Liver (tissue), 9 donors: ENCODE results near the gene PNPLA3. TPM values are rescaled to one million over a fixed set of nuclear protein-coding genes. Genes with fewer than 3 reads are reported as not detected.

Experiments used
- DNase-seq: peaks from one replicate; pipeline ENCODE4 v3.0.0-alpha.2; 2017; ENCODE audit warnings: low spot score
- H3K27ac ChIP-seq, 2 donors: one replicate each; pipeline ENCODE4 v1.7.0; 2013; ENCODE audit warnings: inconsistent platforms in 2 of 2, low read length in 2 of 2, control low read depth in 1 of 2, low read depth in 1 of 2, mild to moderate bottlenecking in 1 of 2
- H3K27me3 ChIP-seq, 4 donors: one replicate each; pipeline versions ENCODE4 v1.6.1 to v1.7.0; 2013; ENCODE audit warnings: low read length in 3 of 4, inconsistent platforms in 1 of 4, mild to moderate bottlenecking in 1 of 4, moderate library complexity in 1 of 4; ENCODE audit not compliant: control insufficient read depth in 4 of 4, insufficient read depth in 4 of 4
- H3K36me3 ChIP-seq, 4 donors: one replicate each; pipeline versions ENCODE4 v1.6.1 to v1.7.0; 2013; ENCODE audit warnings: low read length in 3 of 4, mild to moderate bottlenecking in 3 of 4, low read depth in 1 of 4, moderate library complexity in 1 of 4; ENCODE audit not compliant: control insufficient read depth in 4 of 4, insufficient read depth in 3 of 4
- H3K4me1 ChIP-seq, 4 donors: one replicate each; pipeline versions ENCODE4 v1.6.1 to v1.7.0; 2013; ENCODE audit warnings: low read length in 3 of 4, mild to moderate bottlenecking in 3 of 4, moderate library complexity in 1 of 4; ENCODE audit not compliant: control insufficient read depth in 4 of 4, insufficient read depth in 4 of 4
- H3K4me3 ChIP-seq, 3 donors: one replicate each; pipeline versions ENCODE4 v1.6.1 to v1.7.0; 2013; ENCODE audit warnings: low read length in 3 of 3, control low read depth in 1 of 3, low read depth in 1 of 3, mild to moderate bottlenecking in 1 of 3
- H3K9ac ChIP-seq, 2 donors: one replicate each; pipeline ENCODE4 v1.7.0; 2013; ENCODE audit warnings: low read length in 2 of 2, mild to moderate bottlenecking in 2 of 2, moderate library complexity in 2 of 2, control low read depth in 1 of 2, low read depth in 1 of 2
- H3K9me3 ChIP-seq, 4 donors: one replicate each; pipeline versions ENCODE4 v1.6.1 to v1.7.0; 2013; ENCODE audit warnings: low read length in 3 of 4; ENCODE audit not compliant: control insufficient read depth in 4 of 4
- CTCF ChIP-seq: fragments of 150-350 bp; IDR thresholded peaks from 2 replicates; pipeline ENCODE4 v1.5.1; 2017; ENCODE audit warnings: improper control_type of control experiment, low read depth, low read length; ENCODE audit not compliant: missing input control
- EGR1 ChIP-seq, 2 donors: IDR thresholded peaks; 2 replicates each; pipeline ENCODE4 v1.6.1; 2016 to 2018; ENCODE audit warnings: antibody characterized with exemption in 2 of 2, low read depth in 2 of 2
- HNF4A ChIP-seq, 2 donors: conservative IDR thresholded peaks; 2 replicates each; pipeline ENCODE4 v1.6.1; 2016; ENCODE audit warnings: antibody characterized with exemption in 2 of 2, mild to moderate bottlenecking in 2 of 2
- MAX ChIP-seq: IDR thresholded peaks from 2 replicates; pipeline ENCODE4 v1.6.1; 2016; ENCODE audit warnings: antibody characterized with exemption
- NR2F2 ChIP-seq: IDR thresholded peaks from 2 replicates; pipeline ENCODE4 v1.6.1; 2016; ENCODE audit warnings: antibody characterized with exemption
- RXRA ChIP-seq, 2 donors: IDR thresholded peaks; 2 replicates each; pipeline ENCODE4 v1.6.1; 2017 to 2018; ENCODE audit warnings: antibody characterized with exemption in 2 of 2, mild to moderate bottlenecking in 1 of 2
- YY1 ChIP-seq: IDR thresholded peaks from 2 replicates; pipeline ENCODE4 v1.6.1; 2016; ENCODE audit warnings: antibody characterized with exemption, mild to moderate bottlenecking
- WGBS: extraction: QIAGEN DNeasy Blood & Tissue Kit; methylation state at CpG from one replicate; pipeline ENCODE4 v1.1.7; 2013; 5-methylcytosine and 5-hydroxymethylcytosine counted together
- polyA plus RNA-seq, 2 donors: library from polyadenylated mRNA; stranded (reverse) in 1 of 2; unstranded in 1 of 2; fragments of 200-250 nt in 1 of 2; fragments of >200 nt in 1 of 2; fragmentation: Nextera tagmentation in 1 of 2; extraction: Ambion mirVana in 1 of 2; gene quantifications; one replicate each; pipeline versions ENCODE4 v1.2.1 to v1.2.3, GENCODE V29; 2013 to 2015
- total RNA-seq, 2 donors: library from RNA; depleted of rRNA; stranded (reverse); fragments of >200 nt; gene quantifications; one replicate each; pipeline ENCODE4 v1.2.3, GENCODE V29; 2014
- TF ChIP-seq, protein P1 (sequence below): IDR thresholded peaks from 2 replicates; pipeline ENCODE4 v1.6.1; 2016; ENCODE audit warnings: antibody characterized with exemption
- TF ChIP-seq, protein P2 (sequence below): IDR thresholded peaks from 2 replicates; pipeline ENCODE4 v1.6.1; 2016; ENCODE audit warnings: antibody characterized with exemption
- TF ChIP-seq, protein P3 (sequence below): IDR thresholded peaks from 2 replicates; pipeline ENCODE4 v1.6.1; 2016; ENCODE audit warnings: antibody characterized with exemption, mild to moderate bottlenecking
- donor health status: healthy.
- donor health status: healthy.
- donor health status: healthy.
- donor health status: healthy.
- donor health status: healthy.

Gene PNPLA3
- total and polyA plus RNA-seq, 4 donors, result 15.9 to 59.1 (median 24.8) TPM

GRCh38 chr22:43891360-43892182 is 32.0 kb upstream of the PNPLA3 start, which contains the start of gene PNPLA5:
Gene PNPLA5 (minus strand): TSS chr22:43892013. CDS start chr22:43891880, 133 bp downstream.
- Histone ChIP-seq H3K9ac (no peak within 1 kb of the TSS), H3K4me1 (peaks cover 0 to 10% (median 4%) of the 10 kb centered on the region in 4 donors), H3K27me3 (peaks cover 0 to 6% (median 1%) of the 10 kb centered on the region in 4 donors), H3K36me3 (no peaks in the 10 kb centered on the region), H3K9me3 (no peaks in the 10 kb centered on the region), H3K4me3 (peak within 1 kb of the TSS in 1 of 3 donors; percentile 28), H3K27ac (no peak within 1 kb of the TSS)
- DNase-seq, result no peak
- 5% methylated on average over 72 of the region's 72 CpGs for WGBS
- TF ChIP-seq, protein P1, sequence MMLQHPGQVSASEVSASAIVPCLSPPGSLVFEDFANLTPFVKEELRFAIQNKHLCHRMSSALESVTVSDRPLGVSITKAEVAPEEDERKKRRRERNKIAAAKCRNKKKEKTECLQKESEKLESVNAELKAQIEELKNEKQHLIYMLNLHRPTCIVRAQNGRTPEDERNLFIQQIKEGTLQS, result no peak
- TF ChIP-seq, protein P2, sequence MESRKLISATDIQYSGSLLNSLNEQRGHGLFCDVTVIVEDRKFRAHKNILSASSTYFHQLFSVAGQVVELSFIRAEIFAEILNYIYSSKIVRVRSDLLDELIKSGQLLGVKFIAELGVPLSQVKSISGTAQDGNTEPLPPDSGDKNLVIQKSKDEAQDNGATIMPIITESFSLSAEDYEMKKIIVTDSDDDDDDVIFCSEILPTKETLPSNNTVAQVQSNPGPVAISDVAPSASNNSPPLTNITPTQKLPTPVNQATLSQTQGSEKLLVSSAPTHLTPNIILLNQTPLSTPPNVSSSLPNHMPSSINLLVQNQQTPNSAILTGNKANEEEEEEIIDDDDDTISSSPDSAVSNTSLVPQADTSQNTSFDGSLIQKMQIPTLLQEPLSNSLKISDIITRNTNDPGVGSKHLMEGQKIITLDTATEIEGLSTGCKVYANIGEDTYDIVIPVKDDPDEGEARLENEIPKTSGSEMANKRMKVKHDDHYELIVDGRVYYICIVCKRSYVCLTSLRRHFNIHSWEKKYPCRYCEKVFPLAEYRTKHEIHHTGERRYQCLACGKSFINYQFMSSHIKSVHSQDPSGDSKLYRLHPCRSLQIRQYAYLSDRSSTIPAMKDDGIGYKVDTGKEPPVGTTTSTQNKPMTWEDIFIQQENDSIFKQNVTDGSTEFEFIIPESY, result no peak
- TF ChIP-seq YY1, result no peak

DNA sequence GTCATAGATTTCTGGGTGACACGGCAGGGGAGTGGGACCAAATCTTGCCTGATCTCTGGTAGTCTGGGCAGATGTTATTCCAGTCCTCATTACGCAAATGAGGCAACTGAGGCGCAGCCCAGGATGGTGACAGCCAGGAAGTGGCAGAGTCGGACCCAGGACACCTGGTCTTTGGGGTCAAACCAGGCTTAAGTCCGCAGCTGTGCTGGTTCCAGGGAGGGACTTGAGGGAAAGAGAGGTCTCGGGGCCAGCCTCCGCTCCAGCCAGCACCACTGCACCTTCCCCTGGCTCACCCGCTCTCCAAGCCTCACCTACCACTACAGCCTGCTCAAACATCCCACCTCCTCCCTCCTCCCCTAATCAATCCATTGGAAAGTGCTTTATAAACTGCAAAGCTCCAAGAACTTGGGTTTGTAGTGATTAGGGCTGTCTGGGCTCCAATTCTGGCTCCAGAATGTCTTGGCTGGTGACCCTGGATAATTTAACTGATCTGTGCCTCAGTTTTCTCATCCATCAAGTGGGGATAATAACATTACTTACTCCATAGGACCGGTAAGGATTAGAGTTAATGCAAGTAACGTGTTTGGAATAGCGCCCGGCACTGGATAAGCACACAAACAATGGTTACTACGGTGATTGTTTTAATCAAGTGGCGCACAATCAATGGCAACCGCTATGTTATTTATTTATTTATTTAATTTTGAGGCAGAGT is 31.3 kb upstream of the PNPLA3 start:
- H3K4me1 ChIP-seq, result peaks cover under 1 to 10% (median 5%) of the 10 kb centered on the region in 4 donors
- no peaks in the 10 kb centered on the region for H3K36me3 ChIP-seq
- no peak overlapping the region for H3K4me3 ChIP-seq
- no peak overlapping the region for H3K9ac ChIP-seq
- H3K27me3 ChIP-seq, result peaks cover 0 to 6% (median 1%) of the 10 kb centered on the region in 4 donors
- H3K9me3 ChIP-seq, result no peaks in the 10 kb centered on the region
- TF ChIP-seq NR2F2 (no peak), EGR1 (IDR thresholded peaks at IDR 0.05; ENCODE audit: low read depth in 2 of 2) (no peak), MAX (no peak), CTCF (no peak), HNF4A (conservative IDR thresholded peaks at IDR 0.05) (no peak), RXRA (IDR thresholded peaks at IDR 0.05) (no peak)
- TF ChIP-seq, protein P1, result no peak
- TF ChIP-seq, protein P3, sequence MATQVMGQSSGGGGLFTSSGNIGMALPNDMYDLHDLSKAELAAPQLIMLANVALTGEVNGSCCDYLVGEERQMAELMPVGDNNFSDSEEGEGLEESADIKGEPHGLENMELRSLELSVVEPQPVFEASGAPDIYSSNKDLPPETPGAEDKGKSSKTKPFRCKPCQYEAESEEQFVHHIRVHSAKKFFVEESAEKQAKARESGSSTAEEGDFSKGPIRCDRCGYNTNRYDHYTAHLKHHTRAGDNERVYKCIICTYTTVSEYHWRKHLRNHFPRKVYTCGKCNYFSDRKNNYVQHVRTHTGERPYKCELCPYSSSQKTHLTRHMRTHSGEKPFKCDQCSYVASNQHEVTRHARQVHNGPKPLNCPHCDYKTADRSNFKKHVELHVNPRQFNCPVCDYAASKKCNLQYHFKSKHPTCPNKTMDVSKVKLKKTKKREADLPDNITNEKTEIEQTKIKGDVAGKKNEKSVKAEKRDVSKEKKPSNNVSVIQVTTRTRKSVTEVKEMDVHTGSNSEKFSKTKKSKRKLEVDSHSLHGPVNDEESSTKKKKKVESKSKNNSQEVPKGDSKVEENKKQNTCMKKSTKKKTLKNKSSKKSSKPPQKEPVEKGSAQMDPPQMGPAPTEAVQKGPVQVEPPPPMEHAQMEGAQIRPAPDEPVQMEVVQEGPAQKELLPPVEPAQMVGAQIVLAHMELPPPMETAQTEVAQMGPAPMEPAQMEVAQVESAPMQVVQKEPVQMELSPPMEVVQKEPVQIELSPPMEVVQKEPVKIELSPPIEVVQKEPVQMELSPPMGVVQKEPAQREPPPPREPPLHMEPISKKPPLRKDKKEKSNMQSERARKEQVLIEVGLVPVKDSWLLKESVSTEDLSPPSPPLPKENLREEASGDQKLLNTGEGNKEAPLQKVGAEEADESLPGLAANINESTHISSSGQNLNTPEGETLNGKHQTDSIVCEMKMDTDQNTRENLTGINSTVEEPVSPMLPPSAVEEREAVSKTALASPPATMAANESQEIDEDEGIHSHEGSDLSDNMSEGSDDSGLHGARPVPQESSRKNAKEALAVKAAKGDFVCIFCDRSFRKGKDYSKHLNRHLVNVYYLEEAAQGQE, result no peak
- 54% methylated on average over 15 of the region's 15 CpGs for WGBS
- DNase-seq, result no peak
- H3K27ac ChIP-seq, result no peak overlapping the region
